CD14-positive monocyte (primary cell): ENCODE results near the gene PCARE. TPM values are rescaled to one million over a fixed set of nuclear protein-coding genes. Genes with fewer than 3 reads are reported as not detected.

Experiments used
- DNase-seq, 3 donors: peaks; one replicate each; pipeline ENCODE4 v3.0.0-alpha.2; 2011 to 2022
- H2AFZ ChIP-seq: 2 replicates; pipeline ENCODE4 v1.6.0; 2012; ENCODE audit warnings: mild to moderate bottlenecking, low read depth, low read length, inconsistent platforms; ENCODE audit not compliant: insufficient read depth, poor library complexity, severe bottlenecking
- H3K27ac ChIP-seq, 2 donors: 1 replicate in 1 of 2; 2 replicates in 1 of 2; pipeline ENCODE4 v1.5.1; 2012 to 2013; ENCODE audit warnings: low read length in 2 of 2, control low read depth in 1 of 2, inconsistent platforms in 1 of 2, low read depth in 1 of 2, mild to moderate bottlenecking in 1 of 2
- H3K27me3 ChIP-seq, 2 donors: one replicate each; pipeline versions ENCODE4 v1.6.0 to v1.6.1; 2011 to 2013; ENCODE audit warnings: low read length in 2 of 2; ENCODE audit not compliant: control insufficient read depth in 2 of 2, insufficient read depth in 2 of 2
- H3K36me3 ChIP-seq, 2 donors: replicated peaks in 1 of 2; 1 replicate in 1 of 2; 2 replicates in 1 of 2; pipeline versions ENCODE4 v1.5.1 to v1.6.1; 2012 to 2013; ENCODE audit warnings: low read length in 2 of 2, control low read depth in 1 of 2, inconsistent platforms in 1 of 2, mild to moderate bottlenecking in 1 of 2; ENCODE audit not compliant: insufficient read depth in 2 of 2, control insufficient read depth in 1 of 2
- H3K4me1 ChIP-seq, 2 donors: 1 replicate in 1 of 2; 2 replicates in 1 of 2; pipeline versions ENCODE4 v1.5.1 to v1.6.1; 2012 to 2013; ENCODE audit warnings: low read length in 2 of 2, control low read depth in 1 of 2, inconsistent platforms in 1 of 2, mild to moderate bottlenecking in 1 of 2, moderate library complexity in 1 of 2; ENCODE audit not compliant: insufficient read depth in 2 of 2, control insufficient read depth in 1 of 2
- H3K4me2 ChIP-seq: replicated peaks from 2 replicates; pipeline ENCODE3; 2012; ENCODE audit warnings: low read length, moderate library complexity, mild to moderate bottlenecking; ENCODE audit not compliant: poor library complexity, severe bottlenecking; ENCODE audit errors: extremely low read depth
- H3K4me3 ChIP-seq, 3 experiments: fragments of 200-600 bp in 1 of 3; sonication (generic) in 1 of 3; replicated peaks in 1 of 3; 1 replicate in 2 of 3; 2 replicates in 1 of 3; pipeline ENCODE4 v1.5.1; 2011 to 2013; ENCODE audit warnings: low read length in 3 of 3, mild to moderate bottlenecking in 3 of 3, control low read depth in 2 of 3, low read depth in 2 of 3, inconsistent platforms in 1 of 3, moderate library complexity in 1 of 3
- H3K79me2 ChIP-seq: 2 replicates; pipeline ENCODE4 v1.6.0; 2012; ENCODE audit warnings: mild to moderate bottlenecking, control low read depth, inconsistent platforms, low read length, moderate library complexity; ENCODE audit not compliant: insufficient read depth
- H3K9ac ChIP-seq: 2 replicates; pipeline ENCODE4 v1.6.0; 2017; ENCODE audit warnings: low read length, mild to moderate bottlenecking; ENCODE audit not compliant: insufficient read depth, poor library complexity, severe bottlenecking
- H3K9me3 ChIP-seq, 2 donors: replicated peaks in 1 of 2; 1 replicate in 1 of 2; 2 replicates in 1 of 2; pipeline versions ENCODE4 v1.5.1 to v1.6.1; 2012 to 2013; ENCODE audit warnings: low read length in 2 of 2, control low read depth in 1 of 2; ENCODE audit not compliant: control insufficient read depth in 1 of 2, insufficient read depth in 1 of 2
- H4K20me1 ChIP-seq: 2 replicates; pipeline ENCODE4 v1.6.0; 2012; ENCODE audit warnings: mild to moderate bottlenecking, low read length, control low read depth, moderate library complexity; ENCODE audit not compliant: insufficient read depth
- H3K27ac Mint-ChIP-seq, 7 donors: one replicate each; pipeline ENCODE4 v1.8.0; 2020; ENCODE audit warnings: mild to moderate bottlenecking in 7 of 7, mixed read lengths in 7 of 7, moderate library complexity in 6 of 7, inconsistent platforms in 2 of 7
- H3K27me3 Mint-ChIP-seq, 3 donors: one replicate each; pipeline ENCODE4 v1.8.0; 2021 to 2022; ENCODE audit warnings: low read depth in 3 of 3, mild to moderate bottlenecking in 3 of 3, mixed read lengths in 3 of 3, moderate library complexity in 3 of 3, inconsistent platforms in 1 of 3
- H3K36me3 Mint-ChIP-seq, 2 donors: one replicate each; pipeline ENCODE4 v1.8.0; 2020; ENCODE audit warnings: mixed read lengths in 2 of 2, inconsistent platforms in 1 of 2, mild to moderate bottlenecking in 1 of 2
- H3K4me1 Mint-ChIP-seq: one replicate; pipeline ENCODE4 v1.8.0; 2020; ENCODE audit warnings: mild to moderate bottlenecking, mixed read lengths
- H3K4me3 Mint-ChIP-seq, 2 donors: one replicate each; pipeline ENCODE4 v1.8.0; 2020; ENCODE audit warnings: mild to moderate bottlenecking in 2 of 2, mixed read lengths in 2 of 2, moderate library complexity in 1 of 2
- H3K9me3 Mint-ChIP-seq, 7 donors: one replicate each; pipeline ENCODE4 v1.8.0; 2020 to 2022; ENCODE audit warnings: mixed read lengths in 7 of 7, mild to moderate bottlenecking in 6 of 7, moderate library complexity in 6 of 7, inconsistent platforms in 2 of 7
- CTCF ChIP-seq: fragments of 200-600 bp; IDR thresholded peaks from one replicate; pipeline ENCODE4 v1.8.0; 2022; ENCODE audit warnings: antibody characterized with exemption, mild to moderate bottlenecking
- WGBS: methylation state at CpG from one replicate; pipeline ENCODE4 v1.1.5; 2013; ENCODE audit warnings: missing lambda C conversion rate; ENCODE audit not compliant: insufficient coverage; 5-methylcytosine and 5-hydroxymethylcytosine counted together
- intact Hi-C, 2 donors: fragments of 100-400 bp; cut with micrococcal nuclease; formaldehyde crosslinking; loops; one replicate each; pipeline versions ENCODE4 v1.15.0 to v1.15.1; 2023
- polyA plus RNA-seq, 3 donors: library from polyadenylated mRNA; depleted of rRNA in 1 of 3; unstranded in 2 of 3; stranded (reverse) in 1 of 3; fragments of 300-500 nt in 2 of 3; fragments of >200 nt in 1 of 3; fragmentation: Illumina TruSeq in 2 of 3; gene quantifications; 1 replicate in 2 of 3; 2 replicates in 1 of 3; pipeline ENCODE4 v1.2.3, GENCODE V29; 2012 to 2021

PCARE gene
- polyA plus RNA-seq, 3 donors, result not detected

GRCh38 chr2:29041161-29041660, 33.1 kb downstream of the PCARE start:
- no peak for TF ChIP-seq CTCF
- H3K9me3 Mint-ChIP-seq, result no peaks in the 10 kb centered on the region

GRCh38 chr2:29040552-29040951, 33.8 kb downstream of the PCARE start:
- H4K20me1 ChIP-seq, result no peaks in the 10 kb centered on the region
- no peak overlapping the region for H3K9ac ChIP-seq
- no peaks in the 10 kb centered on the region for H3K4me1 Mint-ChIP-seq
- no peak overlapping the region for H3K4me3 ChIP-seq
- H3K36me3 Mint-ChIP-seq, result no peaks in the 10 kb centered on the region
- no peak for DNase-seq
- H3K4me1 ChIP-seq, result no peaks in the 10 kb centered on the region
- H3K9me3 Mint-ChIP-seq, result no peaks in the 10 kb centered on the region
- H3K27me3 ChIP-seq, result no peaks in the 10 kb centered on the region
- no peak overlapping the region for H3K27ac ChIP-seq
- H3K36me3 ChIP-seq, result no peaks in the 10 kb centered on the region
- no peak overlapping the region for H2AFZ ChIP-seq
- H3K27ac Mint-ChIP-seq, result no peak overlapping the region
- 100% methylated on average over 1 of the region's 6 CpGs for WGBS
- intact Hi-C loops, result no loop called here
- H3K27me3 Mint-ChIP-seq, result peaks cover 0 to 7% (median 4%) of the 10 kb centered on the region in 3 donors
- H3K4me2 ChIP-seq, result no peak overlapping the region
- no peaks in the 10 kb centered on the region for H3K9me3 ChIP-seq
- H3K79me2 ChIP-seq, result no peaks in the 10 kb centered on the region
- H3K4me3 Mint-ChIP-seq, result no peak overlapping the region
- TF ChIP-seq CTCF, result no peak

More at GRCh38 chr2:29041161-29041660, 33.1 kb downstream of the PCARE start:
- Histone ChIP-seq H3K27ac (no peak overlapping the region), H4K20me1 (no peaks in the 10 kb centered on the region), H3K79me2 (no peaks in the 10 kb centered on the region), H3K9ac (no peak overlapping the region), H3K4me1 (no peaks in the 10 kb centered on the region), H3K4me2 (no peak overlapping the region), H3K27me3 (no peaks in the 10 kb centered on the region), H3K4me3 (no peak overlapping the region), H3K9me3 (no peaks in the 10 kb centered on the region), H2AFZ (no peak overlapping the region), H3K36me3 (no peaks in the 10 kb centered on the region)
- DNase-seq, result no peak
- Mint-ChIP-seq H3K27ac (no peak overlapping the region), H3K36me3 (no peaks in the 10 kb centered on the region), H3K4me3 (no peak overlapping the region), H3K27me3 (peaks cover 0 to 4% (median 2%) of the 10 kb centered on the region in 3 donors), H3K4me1 (no peaks in the 10 kb centered on the region)
- 87% methylated on average over 9 of the region's 9 CpGs for WGBS
- intact Hi-C loops, result no loop called here
